Colonic mucosa (tissue), 4 donors: ENCODE measurements around the gene ALDH1B1. TPM values are rescaled to one million over a fixed set of nuclear protein-coding genes. Genes with fewer than 3 reads are reported as not detected.

Experiments used
- DNase-seq: peaks from one replicate; pipeline ENCODE4 v3.0.0-alpha.2; 2020
- H3K27ac ChIP-seq: fragments of 200-600 bp; one replicate; pipeline ENCODE4 v1.8.0; 2021
- H3K27me3 ChIP-seq: fragments of 200-600 bp; one replicate; pipeline ENCODE4 v1.8.0; 2021
- H3K36me3 ChIP-seq: fragments of 200-600 bp; one replicate; pipeline ENCODE4 v1.8.0; 2021
- H3K4me1 ChIP-seq: fragments of 200-600 bp; one replicate; pipeline ENCODE4 v1.8.0; 2021; ENCODE audit warnings: mild to moderate bottlenecking
- H3K4me3 ChIP-seq: fragments of 200-600 bp; one replicate; pipeline ENCODE4 v1.8.0; 2021
- H3K9ac ChIP-seq, 2 donors: one replicate each; pipeline ENCODE4 v1.7.0; 2013; ENCODE audit warnings: control low read depth in 2 of 2, low read depth in 2 of 2, low read length in 2 of 2
- H3K9me3 ChIP-seq: fragments of 200-600 bp; one replicate; pipeline ENCODE4 v1.8.0; 2021
- CTCF ChIP-seq: fragments of 200-600 bp; IDR thresholded peaks from one replicate; pipeline ENCODE4 v1.8.0; 2022; ENCODE audit warnings: antibody characterized with exemption, mild to moderate bottlenecking
- intact Hi-C: fragments of 100-400 bp; cut with DNase I; formaldehyde crosslinking; loops from one replicate; pipeline ENCODE4 v1.14.1; 2022
- total RNA-seq, 2 donors: library from RNA; stranded (reverse); fragmentation: NEBNext Ultra II Directional in 1 of 2; extraction: Animal tissue kit (Norgen Biotek cat#: 25700) in 1 of 2; gene quantifications; one replicate each; pipeline ENCODE4 v1.2.1, GENCODE V29; 2021
- donor health status: healthy.
- donor health status: DM: no; HTN: no; CAD: no.
- donor health status: DM: no; HTN: no; CAD: no.

Gene ALDH1B1
- total RNA-seq, 2 donors from 2014 or later: 58.7 to 89.9 TPM

GRCh38 chr9:38443597-38443996 lies 51.1 kb downstream of the ALDH1B1 start:
- intact Hi-C loops: no loop called here
- H3K27ac ChIP-seq: no peak overlapping the region
- DNase-seq: no peak
- no peaks in the 10 kb centered on the region for H3K36me3 ChIP-seq
- H3K27me3 ChIP-seq: no peaks in the 10 kb centered on the region
- no peaks in the 10 kb centered on the region for H3K9me3 ChIP-seq
- no peak overlapping the region for H3K9ac ChIP-seq
- no peak for TF ChIP-seq CTCF
- H3K4me1 ChIP-seq: no peaks in the 10 kb centered on the region
- no peak overlapping the region for H3K4me3 ChIP-seq

- Histone ChIP-seq H3K9me3 (no peaks in the 10 kb centered on the region), H3K9ac (no peak overlapping the region), H3K36me3 (no peaks in the 10 kb centered on the region), H3K4me1 (no peaks in the 10 kb centered on the region), H3K27me3 (no peaks in the 10 kb centered on the region), H3K4me3 (no peak overlapping the region), H3K27ac (no peak overlapping the region)
- intact Hi-C loops: no loop called here
- DNase-seq: no peak
- no peak for TF ChIP-seq CTCF
Observed at GRCh38 chr9:38445154-38446043, 52.9 kb downstream of the ALDH1B1 start.

DNA sequence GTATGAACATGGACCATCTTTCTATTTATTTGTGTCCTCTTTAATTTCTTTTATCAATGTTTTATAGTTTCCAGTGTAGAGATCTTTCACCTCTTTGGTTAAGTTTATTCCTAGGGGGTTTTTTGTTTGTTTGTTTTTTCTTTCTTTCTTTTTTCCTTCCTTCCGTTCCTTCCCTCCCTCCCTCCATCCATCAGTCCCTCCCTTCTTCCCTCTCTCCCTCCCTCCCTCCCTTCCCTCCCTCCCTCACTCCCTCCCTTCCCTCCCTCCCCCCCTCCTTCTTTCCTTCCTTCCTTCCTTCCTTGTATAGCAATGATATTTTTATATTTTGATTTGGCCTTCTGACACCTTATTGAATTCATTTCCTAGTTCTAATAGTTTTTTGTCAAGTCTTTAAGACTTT lies 55.2 kb downstream of the ALDH1B1 start:
- no peak overlapping the region for H3K9ac ChIP-seq
- no peak for TF ChIP-seq CTCF
- no peaks in the 10 kb centered on the region for H3K4me1 ChIP-seq
- no peak overlapping the region for H3K27ac ChIP-seq
- H3K27me3 ChIP-seq: no peaks in the 10 kb centered on the region
- no peaks in the 10 kb centered on the region for H3K36me3 ChIP-seq
- intact Hi-C loops: no loop called here
- DNase-seq: no peak
- H3K9me3 ChIP-seq: no peaks in the 10 kb centered on the region
- no peak overlapping the region for H3K4me3 ChIP-seq

Other genes starting within 250 kb of the ALDH1B1 start
- gene IGFBPL1, start 31.8 kb downstream of the ALDH1B1 start, total RNA-seq: 1 to 10 TPM in 1 of 2 donors, under 1 TPM in 1; 0.82 to 1.3 TPM
- 1 to 10 TPM; 7.2 to 9.9 TPM for gene ANKRD18A, start 227.9 kb downstream of the ALDH1B1 start, total RNA-seq